SW480 (cell line): ENCODE data around the gene GSTA4.
"Not testable (repeated sequence)": the region's sequence is repeated elsewhere in the genome, so short reads cannot be mapped to it uniquely, and the experiment has no call there.

Source experiments
- DNase-seq: peaks from one replicate; pipeline ENCODE4 v3.0.0-alpha.2; 2016; ENCODE audit warnings: low spot score

Gene GSTA4

GRCh38 chr6:52975580-52975979 lies 19.5 kb downstream of the GSTA4 start:
- no peak for DNase-seq

- DNase-seq: no peak
These were observed 22.1 kb downstream of the GSTA4 start for GRCh38 chr6:52972989-52973388.

GRCh38 chr6:52969359-52969758 lies 25.7 kb downstream of the GSTA4 start:
- no peak for DNase-seq

GRCh38 chr6:52966101-52966500 lies 29.0 kb downstream of the GSTA4 start:
- DNase-seq: no peak

- no peak for DNase-seq
These were observed 29.7 kb downstream of the GSTA4 start for GRCh38 chr6:52965380-52965779.

GRCh38 chr6:52964318-52964717 lies 30.8 kb downstream of the GSTA4 start:
- DNase-seq: no peak

- DNase-seq: no peak
These were observed 32.4 kb downstream of the GSTA4 start for GRCh38 chr6:52962701-52963100.

GRCh38 chr6:52961022-52961421 lies 34.1 kb downstream of the GSTA4 start:
- not testable (repeated sequence) for DNase-seq

- not testable (repeated sequence) for DNase-seq
These were observed 34.9 kb downstream of the GSTA4 start for GRCh38 chr6:52960211-52960610.

- no peak for DNase-seq
These were observed 36.4 kb downstream of the GSTA4 start for GRCh38 chr6:52958546-52959255.

GRCh38 chr6:52955871-52956270 lies 39.2 kb downstream of the GSTA4 start:
- DNase-seq: no peak

GRCh38 chr6:52953911-52954839 lies 40.9 kb downstream of the GSTA4 start:
- DNase-seq: no peak

GRCh38 chr6:52946306-52946705 lies 48.8 kb downstream of the GSTA4 start:
- DNase-seq: no peak

GRCh38 chr6:52942821-52943220 lies 52.3 kb downstream of the GSTA4 start:
- not testable (repeated sequence) for DNase-seq

- no peak for DNase-seq
These were observed 52.9 kb downstream of the GSTA4 start for GRCh38 chr6:52942221-52942620.

- DNase-seq: no peak
These were observed 57.2 kb downstream of the GSTA4 start for GRCh38 chr6:52937908-52938307.

GRCh38 chr6:52933778-52934177 lies 61.3 kb downstream of the GSTA4 start:
- no peak for DNase-seq

GRCh38 chr6:52931351-52931750 lies 63.7 kb downstream of the GSTA4 start:
- no peak for DNase-seq

- peak; percentile 13 for DNase-seq
These were observed 65.5 kb downstream of the GSTA4 start for GRCh38 chr6:52929321-52930164.
